ENCODE data around the gene BRIP1.
A peak's percentile ranks its signal among the peaks of the same experiment; 100 is the strongest.

BRIP1 gene

GRCh38 chr17:61813211-61813610 lies 50.1 kb downstream of the BRIP1 start:
- no peak overlapping the region for H3K4me2 ChIP-seq (ENCODE audit: low read length)
- peaks cover 17% of the 10 kb centered on the region for H3K4me1 ChIP-seq (ENCODE audit: control insufficient read depth, insufficient read depth, low read length)
- H3K36me3 ChIP-seq (ENCODE audit: insufficient read depth, low read length): no peaks in the 10 kb centered on the region
- no peaks in the 10 kb centered on the region for H3K9me3 ChIP-seq (replicated peaks; ENCODE audit: low read length)
- no peak overlapping the region for H3K9ac ChIP-seq (ENCODE audit: low read depth, low read length)
- no peak overlapping the region for H3K4me3 ChIP-seq (ENCODE audit: low read length)
- no peaks in the 10 kb centered on the region for H3K27me3 ChIP-seq (ENCODE audit: control insufficient read depth, insufficient read depth, low read length)

GRCh38 chr17:61812747-61813146 lies 50.6 kb downstream of the BRIP1 start:
- no peaks in the 10 kb centered on the region for H3K9me3 ChIP-seq (replicated peaks; ENCODE audit: low read length)
- H3K4me2 ChIP-seq (ENCODE audit: low read length): no peak overlapping the region
- no peak overlapping the region for H3K4me3 ChIP-seq (ENCODE audit: low read length)
- H3K27me3 ChIP-seq (ENCODE audit: control insufficient read depth, insufficient read depth, low read length): no peaks in the 10 kb centered on the region
- no peak overlapping the region for H3K9ac ChIP-seq (ENCODE audit: low read depth, low read length)
- no peaks in the 10 kb centered on the region for H3K36me3 ChIP-seq (ENCODE audit: insufficient read depth, low read length)
- H3K4me1 ChIP-seq (ENCODE audit: control insufficient read depth, insufficient read depth, low read length): peaks cover 17% of the 10 kb centered on the region

- H3K9ac ChIP-seq (ENCODE audit: low read depth, low read length): peak overlapping the region; percentile 15
- H3K4me1 ChIP-seq (ENCODE audit: control insufficient read depth, insufficient read depth, low read length): peaks cover 25% of the 10 kb centered on the region
- no peaks in the 10 kb centered on the region for H3K36me3 ChIP-seq (ENCODE audit: insufficient read depth, low read length)
- peak overlapping the region; percentile 36 for H3K4me2 ChIP-seq (ENCODE audit: low read length)
- H3K4me3 ChIP-seq (ENCODE audit: low read length): peak overlapping the region; percentile 6
- H3K27me3 ChIP-seq (ENCODE audit: control insufficient read depth, insufficient read depth, low read length): no peaks in the 10 kb centered on the region
- no peaks in the 10 kb centered on the region for H3K9me3 ChIP-seq (replicated peaks; ENCODE audit: low read length)
Observed at GRCh38 chr17:61809816-61810392, 53.4 kb downstream of the BRIP1 start.

- Histone ChIP-seq H3K36me3 (ENCODE audit: insufficient read depth, low read length) (no peaks in the 10 kb centered on the region), H3K4me1 (ENCODE audit: control insufficient read depth, insufficient read depth, low read length) (peaks cover 25% of the 10 kb centered on the region), H3K9me3 (replicated peaks; ENCODE audit: low read length) (no peaks in the 10 kb centered on the region), H3K4me2 (ENCODE audit: low read length) (no peak overlapping the region), H3K4me3 (ENCODE audit: low read length) (no peak overlapping the region), H3K9ac (ENCODE audit: low read depth, low read length) (no peak overlapping the region), H3K27me3 (ENCODE audit: control insufficient read depth, insufficient read depth, low read length) (no peaks in the 10 kb centered on the region)
Observed at GRCh38 chr17:61808442-61808841, 54.9 kb downstream of the BRIP1 start.

GRCh38 chr17:61806936-61807335 lies 56.4 kb downstream of the BRIP1 start:
- H3K4me1 ChIP-seq (ENCODE audit: control insufficient read depth, insufficient read depth, low read length): peaks cover 25% of the 10 kb centered on the region
- H3K36me3 ChIP-seq (ENCODE audit: insufficient read depth, low read length): no peaks in the 10 kb centered on the region
- no peak overlapping the region for H3K9ac ChIP-seq (ENCODE audit: low read depth, low read length)
- no peaks in the 10 kb centered on the region for H3K27me3 ChIP-seq (ENCODE audit: control insufficient read depth, insufficient read depth, low read length)
- no peak overlapping the region for H3K4me3 ChIP-seq (ENCODE audit: low read length)
- no peak overlapping the region for H3K4me2 ChIP-seq (ENCODE audit: low read length)
- H3K9me3 ChIP-seq (replicated peaks; ENCODE audit: low read length): no peaks in the 10 kb centered on the region

- Histone ChIP-seq H3K9ac (ENCODE audit: low read depth, low read length) (peak overlapping the region; percentile 14), H3K4me1 (ENCODE audit: control insufficient read depth, insufficient read depth, low read length) (peaks cover 25% of the 10 kb centered on the region), H3K36me3 (ENCODE audit: insufficient read depth, low read length) (no peaks in the 10 kb centered on the region), H3K9me3 (replicated peaks; ENCODE audit: low read length) (no peaks in the 10 kb centered on the region), H3K4me2 (ENCODE audit: low read length) (no peak overlapping the region), H3K4me3 (ENCODE audit: low read length) (no peak overlapping the region), H3K27me3 (ENCODE audit: control insufficient read depth, insufficient read depth, low read length) (no peaks in the 10 kb centered on the region)
Observed at GRCh38 chr17:61806081-61806828, 57.1 kb downstream of the BRIP1 start.

GRCh38 chr17:61805399-61805798 lies 57.9 kb downstream of the BRIP1 start:
- Histone ChIP-seq H3K27me3 (ENCODE audit: control insufficient read depth, insufficient read depth, low read length) (no peaks in the 10 kb centered on the region), H3K9ac (ENCODE audit: low read depth, low read length) (peak overlapping the region; percentile 14), H3K4me1 (ENCODE audit: control insufficient read depth, insufficient read depth, low read length) (peaks cover 23% of the 10 kb centered on the region), H3K36me3 (ENCODE audit: insufficient read depth, low read length) (no peaks in the 10 kb centered on the region), H3K4me3 (ENCODE audit: low read length) (no peak overlapping the region), H3K4me2 (ENCODE audit: low read length) (no peak overlapping the region), H3K9me3 (replicated peaks; ENCODE audit: low read length) (no peaks in the 10 kb centered on the region)

GRCh38 chr17:61803796-61804195 lies 59.5 kb downstream of the BRIP1 start:
- H3K4me1 ChIP-seq (ENCODE audit: control insufficient read depth, insufficient read depth, low read length): peaks cover 11% of the 10 kb centered on the region

GRCh38 chr17:61803216-61803615 lies 60.1 kb downstream of the BRIP1 start:
- Histone ChIP-seq H3K9ac (ENCODE audit: low read depth, low read length) (no peak overlapping the region), H3K36me3 (ENCODE audit: insufficient read depth, low read length) (no peaks in the 10 kb centered on the region), H3K27me3 (ENCODE audit: control insufficient read depth, insufficient read depth, low read length) (no peaks in the 10 kb centered on the region), H3K4me1 (ENCODE audit: control insufficient read depth, insufficient read depth, low read length) (peaks cover 11% of the 10 kb centered on the region), H3K4me3 (ENCODE audit: low read length) (no peak overlapping the region), H3K9me3 (replicated peaks; ENCODE audit: low read length) (no peaks in the 10 kb centered on the region), H3K4me2 (ENCODE audit: low read length) (no peak overlapping the region)

More at GRCh38 chr17:61803796-61804195, 59.5 kb downstream of the BRIP1 start:
- H3K27me3 ChIP-seq (ENCODE audit: control insufficient read depth, insufficient read depth, low read length): no peaks in the 10 kb centered on the region
- no peak overlapping the region for H3K9ac ChIP-seq (ENCODE audit: low read depth, low read length)
- H3K36me3 ChIP-seq (ENCODE audit: insufficient read depth, low read length): no peaks in the 10 kb centered on the region
- H3K4me2 ChIP-seq (ENCODE audit: low read length): no peak overlapping the region
- no peak overlapping the region for H3K4me3 ChIP-seq (ENCODE audit: low read length)
- H3K9me3 ChIP-seq (replicated peaks; ENCODE audit: low read length): no peaks in the 10 kb centered on the region

- H3K4me1 ChIP-seq (ENCODE audit: control insufficient read depth, insufficient read depth, low read length): no peaks in the 10 kb centered on the region
- H3K4me3 ChIP-seq (ENCODE audit: low read length): no peak overlapping the region
- H3K9ac ChIP-seq (ENCODE audit: low read depth, low read length): no peak overlapping the region
- no peaks in the 10 kb centered on the region for H3K36me3 ChIP-seq (ENCODE audit: insufficient read depth, low read length)
- H3K27me3 ChIP-seq (ENCODE audit: control insufficient read depth, insufficient read depth, low read length): no peaks in the 10 kb centered on the region
- no peaks in the 10 kb centered on the region for H3K9me3 ChIP-seq (replicated peaks; ENCODE audit: low read length)
- no peak overlapping the region for H3K4me2 ChIP-seq (ENCODE audit: low read length)
Observed at GRCh38 chr17:61799812-61800484, 63.4 kb downstream of the BRIP1 start.

GRCh38 chr17:61797283-61797682 lies 66.0 kb downstream of the BRIP1 start:
- Histone ChIP-seq H3K9ac (ENCODE audit: low read depth, low read length) (no peak overlapping the region), H3K9me3 (replicated peaks; ENCODE audit: low read length) (no peaks in the 10 kb centered on the region), H3K4me2 (ENCODE audit: low read length) (no peak overlapping the region), H3K4me3 (ENCODE audit: low read length) (no peak overlapping the region), H3K27me3 (ENCODE audit: control insufficient read depth, insufficient read depth, low read length) (no peaks in the 10 kb centered on the region), H3K4me1 (ENCODE audit: control insufficient read depth, insufficient read depth, low read length) (no peaks in the 10 kb centered on the region), H3K36me3 (ENCODE audit: insufficient read depth, low read length) (no peaks in the 10 kb centered on the region)
